NCI-H146 treated with DMSO at 0.1 percent for 48 hours (cell line): ENCODE results near the gene TBXA2R.
"Not testable (repeated sequence)": the region's sequence is repeated elsewhere in the genome, so short reads cannot be mapped to it uniquely, and the experiment has no call there.

Source experiments
- DNase-seq: peaks from one replicate; lab custom pipeline; 2025; ENCODE audit not compliant: unreplicated experiment; lab: John Stamatoyannopoulos, UW

Gene TBXA2R

GRCh38 chr19:3606690-3607289 lies at the start of gene TBXA2R:
Gene TBXA2R, minus strand, starts transcription at chr19:3606875. Its CDS starts 6,241 bp downstream, at chr19:3600634.
- DNase-seq: peak; percentile 5

GRCh38 chr19:3656073-3656746 lies 49.5 kb upstream of the TBXA2R start:
- no peak for DNase-seq

- DNase-seq: no peak
These were observed 48.9 kb upstream of the TBXA2R start for GRCh38 chr19:3655402-3656072.

DNA sequence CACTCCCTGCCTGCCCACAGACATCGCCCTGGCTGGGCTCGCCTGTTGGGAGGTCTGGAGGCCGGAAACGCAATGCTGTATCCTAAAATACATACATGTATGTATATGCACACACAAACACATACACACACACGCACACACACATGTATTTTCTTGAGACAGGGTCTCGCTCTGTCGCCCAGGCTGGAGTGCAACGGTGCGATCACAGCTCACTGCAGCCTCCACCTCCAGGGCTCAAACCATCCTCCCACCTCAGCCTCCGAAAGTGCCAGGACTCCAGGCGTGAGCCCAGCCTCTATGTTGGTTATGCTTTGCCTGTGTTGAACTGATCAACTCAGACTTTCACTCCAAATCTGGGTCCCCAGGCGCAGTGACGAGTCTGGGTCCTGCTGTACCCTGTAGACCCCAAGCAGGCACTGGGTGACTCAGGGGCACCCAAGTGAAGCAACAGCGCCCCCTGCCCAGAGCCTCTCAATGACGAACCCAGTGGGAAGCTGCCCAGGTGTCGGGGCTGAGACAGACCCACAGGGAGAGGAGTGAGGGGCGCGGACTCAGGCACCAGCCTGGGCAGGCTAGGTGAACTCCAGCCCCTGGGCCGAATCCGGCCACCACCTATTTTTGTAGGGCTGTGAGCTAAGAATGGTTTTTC lies 47.3 kb upstream of the TBXA2R start:
- DNase-seq: no peak

DNA sequence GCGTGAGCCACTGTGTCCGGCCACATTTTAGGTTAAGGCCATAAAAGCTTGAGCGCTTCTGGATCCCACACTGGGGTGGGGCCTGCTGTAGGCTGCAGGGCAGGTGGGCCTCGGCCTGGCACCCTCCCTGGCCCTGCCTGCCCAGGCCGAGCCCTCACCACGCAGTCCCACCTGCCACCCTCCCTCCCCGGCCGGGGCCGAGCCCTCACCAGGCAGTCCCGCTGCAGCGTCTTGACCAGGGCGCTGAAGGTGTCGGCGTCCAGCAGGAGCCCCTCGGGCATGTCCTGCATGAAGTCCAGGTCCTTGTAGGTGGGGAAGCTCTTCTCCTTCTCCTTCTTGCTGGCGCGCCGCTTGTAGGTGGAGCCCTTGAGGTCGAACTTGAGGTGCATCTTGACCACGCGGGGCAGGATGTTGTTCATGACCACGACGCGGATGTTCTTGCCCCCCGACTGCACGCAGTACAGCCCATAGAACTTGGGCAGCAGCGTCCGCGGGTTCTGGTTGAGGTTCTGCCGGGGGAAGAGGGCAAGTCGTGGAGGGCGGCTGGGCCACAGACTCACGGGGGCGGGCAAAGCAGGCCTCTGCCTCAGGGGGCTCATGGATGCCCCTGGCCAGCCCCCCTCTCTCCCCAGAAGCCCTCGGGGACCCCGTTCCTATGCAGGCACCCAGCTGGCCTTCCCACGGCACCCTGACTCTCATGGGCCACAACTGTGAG lies 46.6 kb upstream of the TBXA2R start:
- DNase-seq: no peak

GRCh38 chr19:3652422-3652821 lies 45.7 kb upstream of the TBXA2R start:
- no peak for DNase-seq

DNA sequence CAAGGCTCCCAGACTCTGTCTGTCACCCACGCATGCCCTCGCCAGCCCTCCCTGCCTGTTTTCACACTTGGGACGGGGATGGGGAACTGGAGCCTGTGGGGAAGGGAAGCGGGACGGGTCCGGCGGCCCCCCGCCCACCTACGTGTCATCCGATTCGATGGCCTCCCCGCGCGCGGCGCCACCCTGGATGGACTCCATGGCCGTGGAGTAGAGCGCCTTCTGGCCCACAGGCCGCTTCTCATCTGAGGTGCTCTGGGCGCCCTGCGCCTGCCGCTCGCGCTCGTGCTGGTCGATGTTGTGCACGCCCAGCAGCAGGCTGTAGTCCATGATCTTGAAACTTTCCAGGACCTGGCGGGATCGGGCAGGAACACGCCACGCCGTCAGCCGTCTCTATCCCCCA lies 45.0 kb upstream of the TBXA2R start:
- no peak for DNase-seq

GRCh38 chr19:3649888-3650287 lies 43.2 kb upstream of the TBXA2R start:
- no peak for DNase-seq

GRCh38 chr19:3648037-3648905 lies 41.6 kb upstream of the TBXA2R start:
- no peak for DNase-seq

GRCh38 chr19:3647102-3647501 lies 40.4 kb upstream of the TBXA2R start:
- DNase-seq: not testable (repeated sequence)

DNA sequence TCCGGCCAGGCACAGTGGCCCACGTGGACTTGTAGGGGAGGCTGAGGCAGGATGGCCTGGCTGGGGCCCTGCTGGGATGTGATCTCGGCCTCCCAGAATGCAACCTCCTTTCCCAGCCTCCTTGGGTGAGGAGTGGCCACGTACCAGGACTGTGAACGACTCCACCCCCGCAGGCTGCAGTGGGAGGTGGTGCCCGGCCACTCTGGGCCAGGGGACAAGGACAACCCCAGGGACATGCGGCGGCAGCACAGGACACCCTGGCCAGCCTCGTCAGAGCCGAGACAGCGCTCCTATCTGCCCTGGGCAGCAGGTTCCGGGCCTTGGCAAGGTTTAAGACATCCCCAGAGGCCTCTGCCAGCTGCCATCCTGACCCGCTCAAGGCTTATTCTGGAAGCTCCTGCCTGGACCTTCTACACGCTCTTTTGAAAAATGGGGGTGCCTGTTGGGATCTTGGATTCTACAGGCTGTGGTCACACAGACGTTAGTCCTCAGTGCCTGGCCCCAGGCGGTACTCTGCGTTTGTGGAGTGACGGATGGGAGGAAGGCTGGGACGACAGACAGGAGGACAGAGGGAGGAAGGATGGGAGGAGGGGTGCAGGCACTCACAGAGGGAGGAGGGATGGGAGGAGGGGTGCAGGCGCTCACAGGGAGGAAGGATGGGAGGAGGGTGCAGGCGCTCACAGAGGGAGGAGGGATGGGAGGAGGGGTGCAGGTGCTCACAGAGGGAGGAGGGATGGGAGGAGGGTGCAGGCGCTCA lies 39.8 kb upstream of the TBXA2R start:
- DNase-seq: no peak

GRCh38 chr19:3645726-3646125 lies 39.1 kb upstream of the TBXA2R start:
- no peak for DNase-seq

DNA sequence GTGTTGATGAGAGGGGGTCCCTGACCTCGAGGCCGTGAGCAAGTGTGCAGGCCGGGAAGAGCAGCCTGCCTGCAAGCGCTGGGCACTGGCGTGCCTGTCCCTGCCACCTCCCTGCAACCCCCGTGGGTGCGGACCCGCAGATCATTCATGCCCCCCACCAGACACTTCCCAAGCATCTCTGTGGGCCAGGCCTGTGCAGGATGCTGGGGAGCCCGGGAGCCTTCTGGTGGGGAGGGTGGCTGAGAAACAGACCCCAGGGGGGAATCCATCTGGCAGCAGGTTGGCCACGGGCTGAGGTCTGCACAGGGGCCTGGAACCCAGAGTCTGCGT lies 38.4 kb upstream of the TBXA2R start:
- no peak for DNase-seq

GRCh38 chr19:3644351-3645066 lies 37.8 kb upstream of the TBXA2R start:
- DNase-seq: no peak

DNA sequence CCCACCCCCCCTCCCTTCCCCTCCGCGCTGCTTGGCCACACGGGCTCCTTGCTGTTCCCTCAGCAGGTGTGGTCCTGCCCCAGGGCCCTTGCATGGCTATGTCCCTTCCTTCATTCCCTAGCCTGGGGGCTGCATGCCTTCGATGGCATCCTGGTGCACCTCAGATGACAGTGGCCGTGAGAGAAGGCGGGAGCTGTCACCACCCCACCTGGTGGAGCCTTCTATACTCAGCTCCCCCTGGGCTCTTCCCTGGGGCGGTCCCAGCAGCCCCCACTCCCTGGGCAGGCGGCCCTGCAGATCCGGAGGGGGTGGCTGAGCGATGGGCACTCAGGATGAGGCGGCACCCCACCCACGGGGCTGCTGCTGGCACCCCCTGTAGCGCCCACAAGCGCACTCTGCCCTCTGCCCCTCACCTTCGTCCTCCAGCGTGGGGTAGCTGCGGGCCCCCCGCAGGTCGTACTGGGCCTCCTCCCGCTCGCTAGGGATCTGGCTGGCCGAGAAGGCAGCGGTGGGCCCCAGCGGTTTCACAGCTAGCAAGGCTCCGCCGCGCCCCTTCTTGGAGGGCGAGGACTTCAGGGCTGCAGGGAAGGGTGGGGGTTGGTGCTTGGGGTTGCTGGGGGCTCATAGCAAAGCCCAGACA lies 37.1 kb upstream of the TBXA2R start:
- DNase-seq: no peak

DNA sequence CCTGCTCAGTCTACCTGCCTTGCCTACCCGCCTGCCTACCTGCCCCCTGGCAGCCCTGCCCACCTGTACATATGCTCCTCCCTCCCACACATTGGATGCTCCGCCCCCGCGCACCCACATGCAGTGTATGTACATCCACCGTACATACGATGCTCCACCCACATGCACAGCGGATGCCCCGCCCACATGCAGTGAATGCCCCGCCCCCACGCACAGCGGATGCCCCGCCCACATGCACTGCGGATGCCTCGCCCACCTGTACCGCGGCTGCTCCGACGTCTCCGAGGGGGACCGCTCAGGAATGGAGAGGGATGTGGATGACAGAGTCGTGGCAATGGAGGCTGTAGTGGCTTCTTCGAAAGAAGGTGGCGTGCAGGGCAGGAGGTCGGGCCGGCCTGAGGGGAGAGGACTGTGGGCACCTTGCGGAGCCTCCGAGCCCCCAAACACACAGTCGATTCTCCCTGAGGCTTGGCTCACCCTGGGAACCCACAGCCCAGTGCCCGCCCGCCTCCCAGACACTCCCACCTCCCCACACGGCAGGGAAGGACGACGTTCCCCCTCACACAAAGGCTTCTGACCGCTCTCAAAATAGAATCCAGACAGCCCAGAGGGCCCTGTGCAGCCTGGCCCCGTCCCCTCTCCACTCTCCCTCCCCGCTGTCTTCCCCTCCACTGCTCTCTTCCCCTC lies 36.5 kb upstream of the TBXA2R start:
- DNase-seq: no peak

GRCh38 chr19:3642296-3642695 lies 35.6 kb upstream of the TBXA2R start:
- no peak for DNase-seq
